SK-N-SH (cell line): ENCODE results near the gene S100A4. TPM values are rescaled to one million over a fixed set of nuclear protein-coding genes. Genes with fewer than 3 reads are reported as not detected.

ENCODE experiments used
- CTCF ChIA-PET: fragments of 300-600, 350-600 bp; formaldehyde crosslinking; extraction: SDS; loops from one replicate; lab custom pipeline; 2021; lab: Yijun Ruan, JAX
- POLR2A ChIA-PET: fragments of 350-600 bp; sonication (Branson Sonifier 250); formaldehyde crosslinking; extraction: SDS; loops from one replicate; lab custom pipeline; 2020; ENCODE audit warnings: antibody characterized with exemption, inconsistent platforms; lab: Yijun Ruan, JAX
- DNase-seq: peaks from one replicate; pipeline ENCODE4 v3.0.0; 2012
- H2AFZ ChIP-seq: fragments of 200-600 bp; sonication (generic); 2 replicates; pipeline ENCODE4 v1.8.1; 2016; ENCODE audit warnings: antibody characterized with exemption, mild to moderate bottlenecking, low read depth
- H3F3A ChIP-seq: fragments of 200-600 bp; sonication (generic); replicated peaks from 2 replicates; pipeline ENCODE3; 2016; ENCODE audit warnings: antibody characterized with exemption, mild to moderate bottlenecking; ENCODE audit not compliant: insufficient read depth
- H3K27ac ChIP-seq, 2 experiments: fragments of 200-500 bp in 1 of 2; fragments of 200-600 bp in 1 of 2; sonication (Bioruptor generic) in 1 of 2; sonication (generic), shearing (Covaris generic) in 1 of 2; 2 replicates each; pipeline versions ENCODE4 v1.5.1 to v1.6.1; 2014 to 2016; ENCODE audit warnings: low read depth in 2 of 2, inconsistent platforms in 1 of 2, low read length in 1 of 2, mild to moderate bottlenecking in 1 of 2, mixed read lengths in 1 of 2
- H3K27me3 ChIP-seq: fragments of 200-600 bp; sonication (generic), shearing (Covaris generic); 2 replicates; pipeline ENCODE4 v1.6.1; 2016; ENCODE audit warnings: mixed run types; ENCODE audit not compliant: insufficient read depth
- H3K36me3 ChIP-seq, 2 experiments: fragments of 200-500 bp in 1 of 2; fragments of 200-600 bp in 1 of 2; sonication (Bioruptor generic) in 1 of 2; sonication (generic) in 1 of 2; replicated peaks in 1 of 2; 2 replicates each; pipeline versions ENCODE3 to v1.5.1; 2014 to 2016; ENCODE audit warnings: low read length in 1 of 2, mild to moderate bottlenecking in 1 of 2; ENCODE audit not compliant: insufficient read depth in 2 of 2, control insufficient read depth in 1 of 2
- H3K4me1 ChIP-seq, 2 experiments: fragments of 200-500 bp in 1 of 2; fragments of 200-600 bp in 1 of 2; sonication (Bioruptor generic) in 1 of 2; sonication (generic), shearing (Covaris generic) in 1 of 2; 2 replicates each; pipeline versions ENCODE4 v1.5.1 to v1.6.1; 2014 to 2016; ENCODE audit warnings: low read depth in 1 of 2, low read length in 1 of 2, mixed run types in 1 of 2; ENCODE audit not compliant: insufficient read depth in 2 of 2, control insufficient read depth in 1 of 2
- H3K4me2 ChIP-seq: fragments of 200-600 bp; sonication (generic), shearing (Covaris generic); 2 replicates; pipeline ENCODE4 v1.6.1; 2017; ENCODE audit warnings: mixed run types
- H3K4me3 ChIP-seq, 2 experiments: fragments of 200-500 bp in 1 of 2; fragments of 200-600 bp in 1 of 2; sonication (Bioruptor generic) in 1 of 2; sonication (generic), shearing (Covaris generic) in 1 of 2; 2 replicates each; pipeline versions ENCODE4 v1.5.1 to v1.8.1; 2014 to 2016; ENCODE audit warnings: low read depth in 2 of 2, inconsistent platforms in 1 of 2, low read length in 1 of 2, mild to moderate bottlenecking in 1 of 2, mixed read lengths in 1 of 2, moderate library complexity in 1 of 2
- H3K79me2 ChIP-seq: fragments of 200-600 bp; sonication (generic); 2 replicates; pipeline ENCODE4 v1.8.1; 2017; ENCODE audit warnings: mild to moderate bottlenecking; ENCODE audit not compliant: insufficient read depth
- H3K9ac ChIP-seq: fragments of 200-600 bp; sonication (generic); 2 replicates; pipeline ENCODE4 v1.6.1; 2017; ENCODE audit warnings: mixed run types
- H3K9me2 ChIP-seq: fragments of 200-600 bp; sonication (generic); 2 replicates; pipeline ENCODE4 v1.6.1; 2017; ENCODE audit warnings: mixed run types
- H3K9me3 ChIP-seq: fragments of 200-600 bp; sonication (generic); 2 replicates; pipeline ENCODE4 v1.6.1; 2017; ENCODE audit warnings: mixed run types, mild to moderate bottlenecking, moderate library complexity
- H4K20me1 ChIP-seq: fragments of 200-600 bp; sonication (generic); 2 replicates; pipeline ENCODE4 v1.6.1; 2017; ENCODE audit warnings: mild to moderate bottlenecking, mixed run types; ENCODE audit not compliant: insufficient read depth
- ELF1 ChIP-seq: IDR thresholded peaks from 2 replicates; pipeline ENCODE4 v1.4.0; 2012
- FOSL2 ChIP-seq: IDR thresholded peaks from 2 replicates; pipeline ENCODE4 v1.4.0; 2012; ENCODE audit warnings: low read depth, mild to moderate bottlenecking, moderate library complexity, borderline replicate concordance
- FOXJ3 ChIP-seq: sonication (generic); formaldehyde crosslinking; IDR thresholded peaks from 2 replicates; pipeline ENCODE4 v1.5.1; 2020; ENCODE audit warnings: mild to moderate bottlenecking, missing genetic modification reagents
- JUND ChIP-seq: IDR thresholded peaks from 2 replicates; pipeline ENCODE4 v1.4.0; 2012
- MAX ChIP-seq: IDR thresholded peaks from 2 replicates; pipeline ENCODE4 v1.4.0; 2012; ENCODE audit warnings: low read depth
- MXI1 ChIP-seq: IDR thresholded peaks from 2 replicates; pipeline ENCODE4 v1.6.1; 2012; ENCODE audit warnings: mild to moderate bottlenecking, low read depth, low read length, improper control_type of control experiment
- NFIC ChIP-seq: IDR thresholded peaks from 2 replicates; pipeline ENCODE4 v1.4.0; 2012; ENCODE audit warnings: borderline replicate concordance
- NRF1 ChIP-seq: IDR thresholded peaks from 2 replicates; pipeline ENCODE4 v1.6.1; 2012; ENCODE audit warnings: low read depth, mild to moderate bottlenecking, low read length
- PBX3 ChIP-seq: IDR thresholded peaks from 2 replicates; pipeline ENCODE4; 2012
- POLR2AphosphoS5 ChIP-seq: IDR thresholded peaks from 2 replicates; pipeline ENCODE4 v1.6.1; 2012; ENCODE audit warnings: low read depth, low read length
- RCOR1 ChIP-seq: fragments of 150-350 bp; IDR thresholded peaks from 2 replicates; pipeline ENCODE4 v1.6.1; 2017; ENCODE audit warnings: antibody characterized with exemption, low read length
- SMC3 ChIP-seq: IDR thresholded peaks from 2 replicates; pipeline ENCODE4 v1.6.1; 2012; ENCODE audit warnings: low read depth, low read length, improper control_type of control experiment
- TAF1 ChIP-seq: IDR thresholded peaks from 2 replicates; pipeline ENCODE4 v1.6.1; 2012; ENCODE audit warnings: low read depth, mild to moderate bottlenecking, low read length, moderate library complexity, borderline replicate concordance
- USF1 ChIP-seq: IDR thresholded peaks from 2 replicates; pipeline ENCODE4 v1.4.0; 2012; ENCODE audit warnings: low read depth, borderline replicate concordance
- USF2 ChIP-seq: fragments of 150-350 bp; IDR thresholded peaks from 2 replicates; pipeline ENCODE4 v1.6.1; 2017; ENCODE audit warnings: antibody characterized with exemption, low read length, low read depth, borderline replicate concordance
- YY1 ChIP-seq: IDR thresholded peaks from 2 replicates; pipeline ENCODE4 v1.4.0; 2012; ENCODE audit warnings: low read depth, mild to moderate bottlenecking
- ZBTB33 ChIP-seq: IDR thresholded peaks from 2 replicates; pipeline ENCODE4 v1.4.0; 2012; ENCODE audit warnings: low read depth, borderline replicate concordance
- WGBS: methylation state at CpG from one replicate; pipeline ENCODE4 v1.1.6; 2017; ENCODE audit warnings: low lambda C conversion rate; 5-methylcytosine and 5-hydroxymethylcytosine counted together
- polyA plus RNA-seq, 3 experiments: library from polyadenylated mRNA; depleted of rRNA; stranded (reverse); fragments of >200 nt; gene quantifications; 2 replicates each; pipeline ENCODE4 v1.2.3, GENCODE V29; 2012

S100A4 gene
- polyA plus RNA-seq, 1 of the 3 experiments (the other 2 are of a cell fraction), result 25.4 TPM

- 0 out of 2 replicates have a peak overlapping the region, but pooled peaks have one; percentile 12 for H2AFZ ChIP-seq
- TF ChIP-seq NRF1 (peak; percentile 53), FOXJ3 (no peak), NFIC (no peak), TAF1 (peak; percentile 56; the same call in 1 of the 2 replicates), ELF1 (peak; percentile 82), SMC3 (no peak), USF2 (peak; percentile 26; the same call in 1 of the 2 replicates), USF1 (peak; percentile 86), FOSL2 (no peak), MXI1 (peak; percentile 62), JUND (no peak), MAX (peak; percentile 81)
- peak overlapping the region; percentile 70 to 79 for H3K4me3 ChIP-seq
- H3K27me3 ChIP-seq, result no peaks in the 10 kb centered on the region
- peak overlapping the region; percentile 95 for H3K4me2 ChIP-seq
- ChIA-PET POLR2A (interaction anchor here (1.0 to 2.0 kb wide), 6 partner anchors 9 to 24 kb away, joined by 3 to 12 read pairs (median 6); partner anchors contain the start of gene S100A4), CTCF (interaction anchor here (0.9 to 8.4 kb wide), 12 partner anchors 9 to 201 kb away, joined by 3 to 45 read pairs (median 4); partner anchors contain the start of gene S100A4)
- peaks cover 24 to 38% of the 10 kb centered on the region in 2 experiments; a peak in 3 of 4 replicates for H3K4me1 ChIP-seq
- peak overlapping the region; percentile 98 for H3K9ac ChIP-seq
- H3K27ac ChIP-seq, result peak overlapping the region; percentile 84 to 87
- peaks cover 4 to 11% of the 10 kb centered on the region in 2 experiments for H3K36me3 ChIP-seq
- H3F3A ChIP-seq, result peaks cover 51% of the 10 kb centered on the region
- no peaks in the 10 kb centered on the region for H3K9me3 ChIP-seq
- no peaks in the 10 kb centered on the region for H3K9me2 ChIP-seq
- peaks cover 4% of the 10 kb centered on the region; the same call in 1 of the 2 replicates for H4K20me1 ChIP-seq
- H3K79me2 ChIP-seq, result peaks cover 30% of the 10 kb centered on the region
- DNase-seq, result peak; percentile 85
- 7% methylated on average over 29 of the region's 38 CpGs for WGBS
Observed at GRCh38 chr1:153536012-153536670, 9.5 kb downstream of the S100A4 start.

- peak within 1 kb of the TSS; percentile 98 for H3K9ac ChIP-seq
- H3K9me3 ChIP-seq, result no peaks in the 10 kb centered on the region
- H3K27ac ChIP-seq, result peak within 1 kb of the TSS; percentile 84 to 87
- H2AFZ ChIP-seq, result 0 out of 2 replicates have a peak within 1 kb of the TSS, but pooled peaks have one; percentile 12
- H3F3A ChIP-seq, result peaks cover 57% of the 10 kb centered on the region
- no peak for TF ChIP-seq PBX3
- TF ChIP-seq ZBTB33, result no peak
- TF ChIP-seq RCOR1, result no peak
- 0 out of 2 replicates have a peak, but pooled peaks have one; percentile 24 for TF ChIP-seq YY1
- peak; percentile 87 for TF ChIP-seq POLR2AphosphoS5
- TF ChIP-seq, all 33 proteins: peak for 2
- Histone ChIP-seq H3K27me3 (no peaks in the 10 kb centered on the region), H3K36me3 (peaks cover 4 to 17% of the 10 kb centered on the region in 2 experiments), H3K9me2 (no peaks in the 10 kb centered on the region), H3K4me3 (peak within 1 kb of the TSS; percentile 70 to 79), H4K20me1 (peaks cover 4% of the 10 kb centered on the region; the same call in 1 of the 2 replicates), H3K79me2 (peaks cover 30% of the 10 kb centered on the region), H3K4me2 (peak within 1 kb of the TSS; percentile 95), H3K4me1 (peaks cover 24 to 38% of the 10 kb centered on the region in 2 experiments; a peak in 3 of 4 replicates)
- CTCF ChIA-PET, result interaction anchor here (0.9 to 8.4 kb wide), 11 partner anchors 10 to 200 kb away, joined by 3 to 45 read pairs (median 3); partner anchors contain the start of gene S100A4
- 13% methylated on average over 10 of the region's 18 CpGs for WGBS
- DNase-seq, result no peak
- POLR2A ChIA-PET, result interaction anchor here (1.0 to 2.0 kb wide), 6 partner anchors 9 to 25 kb away, joined by 3 to 12 read pairs (median 6); partner anchors contain the start of gene S100A4
Observed at GRCh38 chr1:153535242-153536011, 10.2 kb downstream of the S100A4 start, which contains the start of gene S100A6. Gene S100A6 (minus strand): TSS chr1:153535991. CDS start chr1:153535339, 652 bp downstream.
